D341Med (cell line): ENCODE results near the gene AKR1C3.
A peak's percentile ranks its signal among the peaks of the same experiment; 100 is the strongest.
"Not testable (repeated sequence)": the region's sequence is repeated elsewhere in the genome, so short reads cannot be mapped to it uniquely, and the experiment has no call there.

Experiments
- DNase-seq: peaks from one replicate; pipeline ENCODE4 v3.0.0; 2012; ENCODE audit warnings: low spot score

Gene AKR1C3

DNA sequence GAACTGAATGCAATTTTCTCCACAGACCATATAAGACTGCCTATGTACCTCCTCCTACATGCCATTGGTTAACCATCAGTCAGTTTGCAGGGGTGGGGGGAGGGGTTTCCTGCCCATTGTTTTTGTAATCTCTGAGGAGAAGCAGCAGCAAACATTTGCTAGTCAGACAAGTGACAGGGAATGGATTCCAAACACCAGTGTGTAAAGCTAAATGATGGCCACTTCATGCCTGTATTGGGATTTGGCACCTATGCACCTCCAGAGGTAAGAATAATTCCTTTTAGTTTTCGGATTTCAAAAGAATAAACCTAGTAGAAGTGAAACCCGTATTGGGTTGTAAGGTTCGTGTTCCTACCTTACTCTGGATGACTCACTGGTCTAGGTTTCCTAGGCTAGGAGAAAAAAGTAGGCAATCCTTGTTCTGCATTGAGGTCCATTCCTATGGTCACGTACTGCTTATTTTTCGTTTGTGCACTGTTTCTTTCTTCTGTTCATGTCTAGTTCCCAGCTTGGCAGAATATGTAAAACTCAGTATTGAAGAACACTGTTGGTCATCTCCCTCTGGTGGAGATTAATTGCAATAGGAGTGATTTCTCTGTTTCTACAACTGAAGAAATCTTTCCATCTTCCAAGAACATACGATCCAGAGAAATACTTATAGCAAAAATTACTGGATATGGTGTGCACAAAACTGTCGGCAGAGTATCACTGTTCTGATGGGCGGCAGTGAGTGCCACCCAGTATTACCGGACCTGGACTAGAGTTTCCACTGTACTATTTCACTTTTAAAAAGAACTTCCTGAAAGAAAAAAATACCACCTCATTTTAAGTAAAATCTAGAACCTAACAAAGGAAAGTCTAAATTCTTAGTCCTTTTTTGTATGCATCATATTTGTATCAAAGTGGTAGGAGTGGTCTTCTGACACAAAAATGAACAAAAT is at the start of gene AKR1C3:
Gene AKR1C3 (plus strand): TSS at position 150 of the 941 bp plus-strand sequence. CDS start 31 bp downstream, at position 181.
- no peak for DNase-seq

DNA sequence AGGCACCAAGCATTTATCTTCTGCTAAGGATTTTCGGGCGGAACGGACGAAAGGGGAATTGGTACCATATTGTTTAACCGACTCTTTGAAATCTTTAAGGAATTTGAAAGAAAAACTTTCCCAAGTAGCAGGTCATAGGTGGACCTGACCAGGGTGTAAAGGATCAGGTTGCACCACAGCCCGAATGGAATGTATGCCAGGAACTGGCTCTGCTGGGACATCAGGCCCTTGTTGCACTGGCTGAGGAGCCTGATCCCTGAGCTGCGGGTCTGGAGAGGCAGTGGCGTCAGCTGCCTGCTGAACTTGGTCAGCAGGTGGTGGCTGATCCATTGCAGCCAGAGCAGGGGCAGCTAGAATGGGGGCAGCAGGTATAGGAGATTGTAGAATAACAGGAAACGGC is 49.1 kb upstream of the AKR1C3 start:
- DNase-seq: no peak

DNA sequence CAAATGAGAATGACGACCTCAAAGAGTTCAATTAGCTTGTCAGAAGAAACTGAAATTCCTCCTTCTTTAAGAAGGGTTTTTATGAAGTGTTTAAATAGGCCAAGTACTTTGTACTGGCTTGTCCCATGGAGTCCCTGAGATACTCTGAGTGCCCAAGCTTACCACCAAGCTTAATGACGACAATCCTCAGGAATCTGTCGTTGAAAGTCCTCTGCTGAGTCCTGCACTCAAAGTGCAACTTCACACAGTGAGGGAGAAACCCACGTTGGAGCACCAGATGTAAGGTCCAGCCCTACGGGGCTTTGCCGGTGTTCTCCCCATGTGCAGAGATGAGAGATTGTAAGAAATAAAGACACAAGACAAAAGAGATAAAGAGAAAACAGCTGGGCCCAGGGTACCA is 47.8 kb upstream of the AKR1C3 start:
- no peak for DNase-seq

DNA sequence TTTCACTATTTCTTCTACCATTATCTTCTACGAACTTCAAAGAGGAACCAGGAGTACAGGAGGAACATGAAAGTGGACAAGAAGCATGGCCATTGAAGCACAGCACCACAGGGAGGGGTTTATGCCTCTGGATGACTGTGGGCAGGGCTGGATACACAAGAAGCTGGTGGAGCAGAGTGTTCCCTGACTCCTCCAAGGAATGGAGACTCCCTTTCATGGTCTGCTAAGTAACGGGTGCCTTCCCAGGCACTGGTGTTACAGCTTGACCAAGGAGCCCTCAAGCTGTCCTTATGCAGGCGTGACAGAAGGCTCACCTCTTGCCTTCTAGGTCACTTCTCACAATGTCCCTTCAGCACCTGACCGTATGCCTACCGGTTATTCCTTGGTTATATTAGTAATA is 47.2 kb upstream of the AKR1C3 start:
- not testable (repeated sequence) for DNase-seq

DNA sequence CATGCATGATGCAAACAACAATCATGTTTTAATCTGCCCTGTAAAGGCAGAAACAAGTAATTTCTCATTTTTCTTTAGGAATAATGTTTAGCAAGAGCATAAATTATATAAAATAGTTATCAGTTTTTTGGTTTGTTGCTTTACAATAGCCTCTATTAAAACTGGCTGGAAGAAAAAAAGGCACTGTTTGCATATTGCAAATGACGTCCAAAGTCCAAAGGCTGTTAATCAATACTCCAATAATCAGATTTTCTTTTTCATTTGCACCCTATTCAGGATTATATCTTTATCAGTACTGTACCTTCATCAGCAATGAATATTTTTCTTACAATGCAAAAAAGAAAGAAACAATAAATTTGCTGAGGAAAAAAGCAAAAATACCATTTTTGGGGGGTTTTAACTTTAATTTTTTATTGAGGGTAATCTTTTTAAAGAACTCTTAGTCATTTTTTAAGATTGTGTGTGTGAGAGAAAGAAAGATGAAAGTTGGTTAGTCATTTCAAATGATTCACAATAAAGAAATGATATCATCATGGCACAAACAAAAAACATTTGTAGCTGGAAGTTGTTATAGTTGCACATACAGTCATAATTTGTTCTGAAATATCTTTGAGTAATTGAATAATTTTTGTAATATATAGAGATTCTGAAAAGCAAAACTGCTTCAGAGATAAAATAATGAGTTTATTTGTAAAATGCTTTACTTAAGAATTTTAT is 46.1 kb upstream of the AKR1C3 start:
- DNase-seq: no peak

DNA sequence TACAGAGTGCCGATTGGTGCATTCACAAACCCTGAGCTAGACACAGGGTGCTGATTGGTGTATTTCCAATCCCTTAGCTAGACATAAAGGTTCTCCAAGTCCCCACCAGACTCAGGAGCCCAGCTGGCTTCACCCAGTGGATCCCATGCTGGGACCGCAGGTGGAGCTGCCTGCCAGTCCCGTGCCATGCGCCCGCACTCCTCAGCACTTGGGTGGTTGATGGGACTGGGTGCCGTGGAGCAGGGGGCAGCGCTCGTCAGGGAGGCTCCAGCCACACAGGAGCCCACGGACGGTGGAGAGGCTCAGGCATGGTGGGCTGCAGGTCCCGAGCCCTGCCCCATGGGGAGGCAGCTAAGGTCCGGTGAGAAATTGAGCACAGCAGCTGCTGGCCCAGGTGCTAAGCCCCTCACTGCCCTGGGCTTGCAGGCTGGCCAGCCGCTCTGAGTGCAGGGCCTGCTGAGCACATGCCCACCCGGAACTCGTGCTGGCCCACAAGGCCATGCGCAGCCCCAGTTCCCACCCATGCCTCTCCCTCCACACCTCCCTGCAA is 41.2 kb upstream of the AKR1C3 start:
- not testable (repeated sequence) for DNase-seq

DNA sequence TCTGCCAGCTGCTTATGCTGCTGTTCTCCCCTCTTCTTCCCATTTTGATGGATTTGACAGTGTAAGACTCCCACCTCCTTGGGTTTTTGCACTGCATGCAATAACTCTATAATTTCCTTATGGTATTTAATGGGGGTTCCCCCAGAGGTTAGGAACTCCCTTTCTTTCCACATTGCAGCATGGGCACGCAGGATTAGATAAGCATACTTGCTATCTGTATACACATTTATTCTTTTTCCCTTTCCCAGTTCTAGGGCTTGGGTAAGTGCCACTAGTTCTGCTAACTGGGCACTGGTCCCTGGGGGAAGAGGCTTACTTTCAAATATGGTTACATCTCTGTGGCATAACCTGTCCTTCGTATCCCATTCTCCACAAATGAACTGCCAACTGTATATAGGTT is 39.4 kb upstream of the AKR1C3 start:
- DNase-seq: not testable (repeated sequence)

DNA sequence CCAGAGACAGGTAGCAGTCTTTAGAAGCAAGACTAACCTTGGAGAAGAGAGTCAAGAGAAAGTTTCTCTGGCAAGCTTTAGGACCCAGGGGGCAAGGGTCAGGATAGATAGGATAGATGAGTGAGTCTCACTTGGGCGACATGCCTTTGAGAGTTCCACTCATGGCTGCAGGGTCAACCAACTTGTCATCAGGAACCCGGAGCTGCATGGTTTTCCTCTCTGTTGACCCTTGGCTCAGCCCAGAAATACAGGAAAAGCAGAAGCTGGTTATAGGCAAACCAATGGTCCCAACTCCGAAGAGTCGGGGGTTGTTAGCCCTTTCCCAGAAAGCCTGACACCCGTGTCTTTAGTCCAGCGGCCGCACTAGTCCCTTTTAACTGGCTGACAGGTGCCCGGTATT is 34.9 kb upstream of the AKR1C3 start:
- DNase-seq: not testable (repeated sequence)

DNA sequence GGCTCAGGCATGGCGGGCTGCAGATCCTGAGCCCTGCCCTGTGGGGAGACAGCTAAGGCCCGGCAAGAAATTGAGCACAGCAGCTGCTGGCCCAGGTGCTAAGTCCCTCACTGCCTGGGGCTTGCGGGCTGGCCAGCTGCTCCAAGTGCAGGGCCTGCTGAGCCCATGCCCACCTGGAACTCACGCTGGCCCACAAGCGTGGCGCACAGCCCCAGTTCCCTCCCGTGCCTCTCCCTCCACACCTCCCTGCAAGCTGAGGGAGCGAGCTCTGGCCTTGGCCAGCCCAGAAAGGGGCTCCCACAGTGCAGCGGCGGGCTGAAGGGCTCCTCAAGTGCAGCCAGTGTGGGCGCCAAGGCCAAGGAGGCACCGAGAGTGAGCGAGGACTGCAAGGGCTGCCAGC is 33.4 kb upstream of the AKR1C3 start:
- not testable (repeated sequence) for DNase-seq

DNA sequence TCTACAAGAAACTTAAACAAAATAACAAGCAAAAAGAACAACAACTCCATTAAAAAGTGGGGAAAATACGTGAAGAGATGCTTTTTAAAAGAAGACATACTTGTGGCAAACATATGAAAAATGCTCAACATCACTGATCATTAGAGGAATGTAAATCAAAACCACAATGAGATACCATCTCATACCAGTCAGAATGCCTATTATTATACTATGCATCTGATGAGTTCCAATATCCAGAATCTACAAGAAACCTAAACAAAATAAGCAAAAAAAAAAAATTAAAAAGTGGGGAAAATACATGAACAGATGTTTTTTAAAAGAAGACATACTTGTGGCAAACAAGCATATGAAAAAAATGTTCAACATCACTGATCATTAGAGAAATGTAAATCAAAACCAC is 29.6 kb upstream of the AKR1C3 start:
- no peak for DNase-seq

DNA sequence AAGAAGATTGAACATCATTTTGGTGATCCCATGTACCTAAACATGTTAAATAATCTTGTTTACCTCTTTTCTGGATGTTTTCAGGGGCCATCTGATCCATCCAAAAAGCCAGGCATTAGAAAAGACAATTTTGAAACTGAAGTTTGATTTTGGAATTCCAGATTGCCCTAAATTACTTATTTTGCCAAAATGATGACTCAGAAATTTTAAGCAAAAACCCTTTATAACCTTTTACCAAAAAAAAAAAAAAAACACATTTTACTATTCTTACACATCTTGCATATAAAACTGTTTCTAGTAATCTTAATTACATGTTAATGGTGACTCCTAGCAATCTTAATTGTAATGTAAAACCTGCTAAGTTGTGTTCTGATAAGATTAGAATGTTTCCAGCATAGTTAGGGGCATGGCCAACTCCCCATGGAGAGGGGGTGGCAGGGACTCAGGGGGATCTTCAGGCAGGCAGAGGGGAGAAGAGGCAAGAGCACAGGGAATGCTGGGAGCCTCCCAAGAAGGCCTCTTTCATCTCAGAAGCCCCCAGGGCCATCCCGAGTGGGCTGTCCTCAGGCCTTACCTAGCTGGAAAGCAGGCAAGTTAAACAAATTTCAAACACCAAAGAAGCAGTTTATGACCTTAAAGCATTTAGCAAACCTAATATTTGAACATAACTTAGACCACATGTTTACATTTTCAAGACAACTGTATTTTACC is 25.8 kb upstream of the AKR1C3 start:
- no peak for DNase-seq

DNA sequence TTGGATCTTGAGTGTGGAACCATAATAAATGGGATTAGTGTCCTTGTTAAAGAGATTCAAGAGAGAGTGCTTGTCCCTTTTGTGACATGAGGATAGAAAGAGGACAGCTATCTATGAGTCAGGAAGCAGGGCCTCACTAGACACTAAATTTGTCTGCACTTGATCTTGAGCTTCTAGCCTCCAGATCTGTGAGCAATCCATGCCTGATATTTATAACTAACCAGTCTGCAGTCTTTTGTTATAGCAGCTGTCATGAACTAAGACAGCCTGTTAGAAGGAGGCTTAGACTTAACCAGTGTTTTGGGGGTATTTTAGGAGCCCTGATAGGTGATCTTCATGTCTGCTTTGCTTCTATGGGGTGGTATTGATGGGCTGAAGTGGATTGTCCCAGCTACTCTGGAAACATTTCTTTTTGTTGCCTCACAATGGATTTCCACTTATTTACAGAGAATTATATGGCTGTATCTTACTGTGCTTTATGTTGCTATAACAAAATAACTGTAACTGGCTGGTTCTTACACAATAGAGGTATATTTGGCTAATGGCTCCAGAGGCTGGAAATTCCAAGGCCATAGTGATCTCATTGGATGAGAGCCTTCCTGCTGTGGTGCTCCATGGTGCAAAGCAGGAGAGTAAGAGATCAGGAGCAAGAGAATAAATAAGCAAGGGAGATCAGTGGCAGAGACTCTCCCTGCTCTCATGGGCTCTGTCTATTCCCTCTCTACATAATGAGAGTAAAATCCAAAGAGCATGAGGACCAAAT is 23.4 kb upstream of the AKR1C3 start:
- DNase-seq: no peak

DNA sequence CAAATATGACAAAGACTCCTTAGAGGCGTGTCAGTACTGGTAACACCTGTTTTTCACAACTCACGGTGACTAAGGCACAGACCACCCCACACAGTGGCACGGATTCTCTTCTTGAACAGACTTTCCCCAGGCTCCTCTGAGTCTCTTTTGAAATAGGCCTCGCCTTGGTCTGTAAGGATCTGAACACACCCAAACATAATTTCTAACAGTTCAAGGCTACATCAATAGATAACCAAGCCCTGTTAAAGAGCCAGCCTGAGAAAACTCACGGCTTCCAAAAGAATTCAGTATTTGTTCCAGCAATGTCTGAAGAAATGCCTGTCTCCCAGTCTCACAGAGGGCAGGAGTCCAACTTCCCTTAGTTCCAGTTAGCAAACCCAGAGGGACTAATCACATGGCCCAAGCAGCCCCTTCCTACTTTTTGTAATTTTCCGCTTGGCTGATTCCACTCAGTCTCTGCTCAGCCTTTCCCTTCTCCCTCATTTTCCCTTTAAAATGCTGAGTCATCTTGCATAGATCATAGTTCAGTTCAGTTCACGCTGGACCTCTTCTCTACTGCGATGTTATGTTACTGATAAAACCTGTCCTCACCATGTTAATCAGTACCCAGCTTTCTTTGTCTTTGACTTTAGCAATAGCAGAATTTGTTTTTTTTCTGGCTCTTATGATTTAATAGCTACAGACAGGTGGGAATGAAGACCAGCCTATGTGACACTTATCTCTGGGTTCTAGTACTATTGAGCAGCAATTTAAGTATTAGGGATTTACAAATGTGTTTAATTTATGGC is 22.6 kb upstream of the AKR1C3 start:
- DNase-seq: no peak

DNA sequence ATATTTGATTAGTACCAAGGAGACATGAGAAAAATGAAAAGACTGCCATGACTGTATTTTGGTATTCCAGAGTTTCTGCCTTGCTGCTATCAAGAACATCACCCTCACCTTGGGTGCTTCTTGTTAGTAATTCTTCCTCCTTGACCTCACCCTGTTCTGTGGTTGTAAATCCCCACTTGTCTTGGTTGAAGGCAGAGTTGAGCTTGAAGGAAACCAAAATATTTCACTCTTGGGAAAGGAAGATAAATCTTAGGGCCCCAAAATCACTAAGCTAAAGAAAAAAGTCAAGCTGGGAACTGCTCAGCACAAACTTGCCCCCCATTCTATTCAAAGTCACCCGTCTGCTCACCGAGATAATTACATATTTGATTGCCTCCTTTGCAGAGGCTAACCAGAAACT is 20.6 kb upstream of the AKR1C3 start:
- DNase-seq: no peak

DNA sequence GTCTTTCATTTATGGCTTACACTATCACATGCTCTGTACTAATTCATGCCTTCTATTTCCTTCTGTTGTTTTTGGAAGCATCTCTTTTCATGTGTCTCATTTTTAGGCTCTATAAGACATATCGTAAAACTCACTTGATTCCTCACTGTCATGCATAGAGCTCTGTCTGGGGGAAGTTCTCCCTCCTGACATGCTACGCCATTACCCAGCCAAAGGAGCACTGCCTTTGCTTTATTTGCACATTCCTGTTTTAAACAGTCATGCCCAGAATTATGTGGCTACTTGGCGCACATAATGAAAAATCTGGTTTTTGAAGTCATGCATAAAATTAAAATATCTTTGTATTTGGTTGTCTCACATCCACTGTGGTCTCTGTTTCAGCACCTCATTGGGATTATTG is 17.6 kb upstream of the AKR1C3 start:
- DNase-seq: no peak

DNA sequence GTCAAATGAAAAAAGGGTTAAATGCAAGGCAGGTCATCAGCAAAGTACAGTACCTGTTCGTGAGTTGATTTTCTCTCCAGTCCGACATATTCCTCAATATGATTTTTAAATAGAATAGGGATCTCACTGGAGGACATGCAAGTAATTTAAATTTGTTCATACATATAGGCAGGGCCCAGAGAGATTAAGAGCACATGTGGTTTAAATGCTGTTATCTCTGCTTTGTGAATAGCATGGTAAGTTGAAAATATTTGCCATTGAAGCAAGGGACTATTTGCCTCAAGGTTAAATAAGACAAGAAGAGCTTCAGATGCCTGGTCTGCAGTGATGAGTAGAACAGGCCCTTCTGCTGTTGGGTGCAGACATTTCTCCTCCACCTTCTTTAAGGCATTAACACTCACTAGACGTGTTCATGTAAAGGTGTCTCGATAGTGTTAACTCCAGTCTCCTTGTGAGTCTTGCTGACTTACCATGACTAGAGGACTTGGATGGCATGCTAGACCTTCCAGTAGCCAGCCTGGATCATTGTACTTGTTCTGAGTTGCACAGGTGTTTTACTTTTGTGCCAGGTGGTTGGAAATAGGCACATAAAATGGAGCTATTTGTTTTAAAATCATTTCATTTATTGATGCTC is 15.6 kb upstream of the AKR1C3 start:
- DNase-seq: no peak

DNA sequence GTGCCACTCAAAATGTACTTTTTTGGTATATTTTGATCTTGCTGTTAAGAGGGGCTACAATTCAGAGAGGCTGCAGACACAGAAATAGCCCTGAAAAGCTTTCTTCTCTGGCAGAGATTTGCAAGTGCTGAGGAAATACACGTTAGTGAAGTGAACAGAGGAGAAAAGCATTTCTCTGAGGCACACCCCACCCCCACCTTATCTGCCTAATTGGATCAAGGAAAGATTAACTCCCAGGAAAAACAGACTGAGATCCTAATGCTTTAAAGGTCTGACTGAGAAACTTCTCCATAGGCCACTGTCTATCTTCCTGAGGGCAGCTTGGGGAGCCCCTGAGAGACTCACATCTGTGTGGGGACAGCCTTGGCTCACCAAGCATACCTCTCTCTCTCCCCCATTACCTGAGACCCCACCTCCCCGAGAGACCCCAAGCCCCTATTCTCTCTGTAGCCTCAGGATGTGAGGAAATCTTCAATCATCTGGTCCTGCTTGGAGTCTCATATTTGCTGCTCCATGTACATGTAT is 14.8 kb upstream of the AKR1C3 start:
- peak; percentile 29 for DNase-seq

DNA sequence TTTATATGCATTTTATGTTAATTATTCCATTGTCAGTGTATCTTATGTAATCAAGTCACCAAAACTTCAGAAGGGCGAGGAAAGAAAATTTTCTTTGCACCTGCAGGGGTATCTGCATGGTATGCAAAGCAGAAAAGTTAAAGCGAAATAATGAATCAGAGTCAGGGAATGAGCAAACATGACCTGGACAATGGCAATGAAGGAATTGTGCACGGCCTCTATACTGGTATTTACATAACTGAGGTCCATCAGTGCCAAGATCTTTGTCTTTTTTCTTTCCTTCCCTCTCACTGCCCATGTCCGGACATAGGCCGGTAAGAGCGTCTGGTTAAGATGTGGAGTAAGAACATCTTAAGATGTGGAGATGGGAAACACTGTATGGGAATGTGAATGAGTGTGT is 14.4 kb upstream of the AKR1C3 start:
- no peak for DNase-seq

DNA sequence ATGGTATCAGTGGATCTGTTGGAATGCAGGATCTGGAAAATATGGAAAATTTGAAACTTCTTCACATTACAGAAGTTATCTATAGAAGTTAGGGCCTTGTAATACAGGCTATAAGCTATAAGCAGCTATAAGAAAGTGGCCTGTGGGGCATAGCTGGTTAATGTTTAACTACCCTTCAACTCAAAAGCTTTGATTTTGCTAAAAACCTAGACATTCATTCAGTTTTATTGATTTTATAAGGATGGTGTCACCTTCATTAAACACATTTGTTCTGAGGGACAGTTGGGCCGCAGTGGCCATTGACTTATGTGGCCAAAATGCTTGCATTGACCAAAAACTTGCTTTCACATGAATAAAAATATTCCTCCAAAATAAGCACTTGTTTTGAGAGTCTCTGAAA is 13.1 kb upstream of the AKR1C3 start:
- no peak for DNase-seq

DNA sequence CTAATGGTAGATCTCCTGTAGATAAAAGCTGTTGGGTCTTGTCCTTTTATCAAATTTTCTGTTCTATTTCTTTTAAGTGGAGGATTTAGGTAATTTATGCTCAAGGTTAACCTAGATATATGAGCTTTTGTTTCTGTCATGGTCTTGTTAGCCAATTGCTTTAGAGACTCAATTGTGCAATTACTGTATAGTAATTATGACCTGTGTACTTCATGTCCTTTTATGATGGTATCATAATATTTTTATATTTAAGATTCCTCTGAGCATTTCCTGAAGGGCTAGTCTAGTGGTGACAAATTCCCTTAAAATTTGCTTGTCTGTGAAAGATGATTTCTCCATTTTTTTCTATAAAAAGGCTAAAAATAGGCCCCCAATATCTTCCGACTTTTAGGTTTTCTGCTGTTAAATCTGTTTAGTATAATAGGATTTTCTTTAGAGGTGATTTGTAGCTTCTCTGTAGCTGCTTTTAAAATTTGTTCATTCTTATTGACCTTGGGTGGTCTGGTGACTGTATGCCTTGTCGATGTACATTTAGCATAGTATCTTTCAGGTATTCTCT is 5.4 kb upstream of the AKR1C3 start:
- DNase-seq: no peak
